Stimulated activated CD4-positive, alpha-beta T cell treated with anti-CD3 and anti-CD28 coated beads, Interleukin-4, amount 100 ng/mL, for 24 hours (primary cell): ENCODE measurements around the gene UBFD1.

Experiments
- DNase-seq: peaks from one replicate; pipeline ENCODE4 v3.0.0-alpha.2; 2020

The UBFD1 gene

DNA sequence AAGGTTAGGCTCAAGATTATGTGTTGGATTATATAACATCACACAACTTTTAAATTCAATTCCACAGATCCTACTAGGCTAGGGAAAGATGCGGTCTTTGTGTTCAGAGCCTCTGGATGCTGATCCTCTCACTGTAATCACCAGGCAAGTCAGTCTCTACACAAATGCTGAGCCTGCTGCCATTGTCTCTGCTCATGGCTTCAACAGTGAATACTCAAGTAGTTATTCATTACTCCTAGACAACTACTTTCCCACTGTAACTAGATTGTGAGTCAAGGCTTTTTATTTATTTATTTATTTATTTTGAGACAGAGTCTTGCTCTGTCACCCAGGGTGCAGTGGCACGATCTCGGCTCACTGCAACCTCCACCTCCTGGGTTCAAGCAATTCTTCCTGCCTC lies 54.4 kb downstream of the UBFD1 start:
- no peak for DNase-seq

DNA sequence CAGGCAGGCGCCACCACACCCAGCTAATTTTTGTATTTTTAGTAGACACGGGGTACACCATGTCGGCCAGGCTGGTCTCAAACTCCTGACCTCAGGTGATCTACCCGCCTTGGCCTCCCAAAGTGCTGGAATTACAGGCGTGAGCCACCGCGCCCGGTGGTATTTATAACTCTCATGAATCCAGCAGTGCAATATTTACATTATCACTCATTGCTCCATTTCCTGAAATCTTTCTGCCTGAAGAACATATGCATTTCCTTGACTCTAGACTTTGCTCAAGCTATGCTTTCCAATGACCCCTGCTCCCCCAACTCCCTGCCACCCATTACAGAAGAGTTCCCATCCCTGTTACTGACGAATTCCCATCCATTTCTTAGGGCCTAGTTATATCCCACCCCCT lies 58.3 kb downstream of the UBFD1 start:
- DNase-seq: no peak
